ENCODE measurements around the gene CDK7.

The CDK7 gene

DNA sequence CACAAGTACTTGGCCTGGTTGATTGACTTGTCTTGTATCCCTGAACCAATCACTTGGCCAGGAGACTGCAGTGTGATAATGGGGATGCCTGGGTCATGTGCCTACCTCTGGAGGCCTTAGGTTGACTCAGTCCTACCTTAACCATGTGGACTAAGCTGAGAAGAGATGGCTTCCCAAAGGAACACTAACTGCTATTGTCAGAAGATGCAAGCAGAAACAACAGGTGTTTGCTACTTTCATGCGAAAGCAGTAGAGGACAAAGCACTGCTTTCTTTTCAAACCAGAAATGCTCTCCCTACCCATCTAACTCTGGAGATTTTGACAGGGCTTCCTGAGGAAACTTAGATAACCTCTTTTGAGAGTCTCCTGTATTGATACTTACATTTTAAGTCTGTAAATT, 22.9 kb downstream of the CDK7 start:
- Histone ChIP-seq H3K9ac (ENCODE audit: low read length) (no peak overlapping the region), H3K27ac (ENCODE audit: low read length) (no peak overlapping the region), H3F3A (ENCODE audit: insufficient read depth, low read length) (no peaks in the 10 kb centered on the region), H3K36me3 (replicated peaks; ENCODE audit: insufficient read depth, low read length) (no peaks in the 10 kb centered on the region), H3K79me2 (ENCODE audit: low read length) (no peaks in the 10 kb centered on the region), H4K20me1 (ENCODE audit: insufficient read depth, low read length) (no peaks in the 10 kb centered on the region), H2AFZ (ENCODE audit: low read length) (no peak overlapping the region), H3K4me3 (ENCODE audit: low read length) (no peak overlapping the region), H3K27me3 (replicated peaks; ENCODE audit: insufficient read depth, low read length) (no peaks in the 10 kb centered on the region), H3K4me1 (ENCODE audit: low read length) (no peaks in the 10 kb centered on the region), H3K9me3 (replicated peaks; ENCODE audit: insufficient read depth, low read length) (no peaks in the 10 kb centered on the region), H3K9me2 (replicated peaks; ENCODE audit: insufficient read depth, low read length) (no peaks in the 10 kb centered on the region), H3K4me2 (ENCODE audit: low read depth, low read length) (no peak overlapping the region)
- TF ChIP-seq EZH2 (optimal IDR thresholded peaks at IDR 0.05; ENCODE audit: low read depth, low read length), result no peak
- TF ChIP-seq, protein P1, sequence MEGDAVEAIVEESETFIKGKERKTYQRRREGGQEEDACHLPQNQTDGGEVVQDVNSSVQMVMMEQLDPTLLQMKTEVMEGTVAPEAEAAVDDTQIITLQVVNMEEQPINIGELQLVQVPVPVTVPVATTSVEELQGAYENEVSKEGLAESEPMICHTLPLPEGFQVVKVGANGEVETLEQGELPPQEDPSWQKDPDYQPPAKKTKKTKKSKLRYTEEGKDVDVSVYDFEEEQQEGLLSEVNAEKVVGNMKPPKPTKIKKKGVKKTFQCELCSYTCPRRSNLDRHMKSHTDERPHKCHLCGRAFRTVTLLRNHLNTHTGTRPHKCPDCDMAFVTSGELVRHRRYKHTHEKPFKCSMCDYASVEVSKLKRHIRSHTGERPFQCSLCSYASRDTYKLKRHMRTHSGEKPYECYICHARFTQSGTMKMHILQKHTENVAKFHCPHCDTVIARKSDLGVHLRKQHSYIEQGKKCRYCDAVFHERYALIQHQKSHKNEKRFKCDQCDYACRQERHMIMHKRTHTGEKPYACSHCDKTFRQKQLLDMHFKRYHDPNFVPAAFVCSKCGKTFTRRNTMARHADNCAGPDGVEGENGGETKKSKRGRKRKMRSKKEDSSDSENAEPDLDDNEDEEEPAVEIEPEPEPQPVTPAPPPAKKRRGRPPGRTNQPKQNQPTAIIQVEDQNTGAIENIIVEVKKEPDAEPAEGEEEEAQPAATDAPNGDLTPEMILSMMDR (IDR thresholded peaks at IDR 0.05; ENCODE audit: low read length), result no peak
- TF ChIP-seq EZH2phosphoT487 (IDR thresholded peaks at IDR 0.05; ENCODE audit: low read length), result no peak
- no peak for DNase-seq

DNA sequence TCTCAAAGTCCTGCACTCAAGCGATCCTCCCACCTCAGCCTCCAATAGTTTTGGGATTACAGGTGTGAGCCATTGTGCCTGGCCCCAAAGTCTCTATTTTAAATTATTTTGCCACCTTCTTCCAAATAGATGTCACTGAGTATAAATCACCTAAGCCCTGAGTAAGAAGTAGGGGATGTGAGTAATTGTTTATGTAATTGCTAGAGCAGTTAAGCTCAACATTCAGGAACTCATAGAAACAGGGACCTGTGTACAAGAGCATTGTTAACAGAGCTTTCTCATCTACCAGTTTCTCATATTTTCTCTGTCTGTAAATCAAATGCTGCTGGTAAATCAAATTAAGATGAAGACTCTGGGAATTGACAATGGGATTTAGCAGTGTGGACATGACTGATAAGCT, 26.3 kb downstream of the CDK7 start:
- no peak for DNase-seq

DNA sequence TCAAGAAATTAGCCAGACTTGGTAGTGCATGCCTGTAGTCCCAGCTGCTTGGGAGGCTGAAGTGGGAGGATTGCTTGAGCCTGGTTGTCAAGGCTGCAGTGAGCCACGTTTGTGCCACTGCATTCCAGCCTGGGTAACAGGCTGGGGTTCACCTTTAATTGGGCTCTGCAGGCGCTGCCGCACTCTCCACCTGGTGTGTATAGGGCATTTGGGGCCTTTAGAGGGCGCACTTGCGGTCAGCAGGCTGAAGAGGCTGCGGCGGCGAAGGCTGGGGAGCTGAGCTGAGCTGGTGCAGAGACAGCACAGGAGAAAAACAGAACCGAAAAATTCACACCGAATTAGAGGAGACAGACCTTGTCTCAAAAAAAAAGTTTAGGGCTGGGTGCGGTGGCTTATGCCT, 31.2 kb downstream of the CDK7 start:
- no peaks in the 10 kb centered on the region for H3K4me1 ChIP-seq (ENCODE audit: low read length)
- no peaks in the 10 kb centered on the region for H3K79me2 ChIP-seq (ENCODE audit: low read length)
- no peak overlapping the region for H3K27ac ChIP-seq (ENCODE audit: low read length)
- no peaks in the 10 kb centered on the region for H3K36me3 ChIP-seq (replicated peaks; ENCODE audit: insufficient read depth, low read length)
- H3K9me2 ChIP-seq (replicated peaks; ENCODE audit: insufficient read depth, low read length), result no peaks in the 10 kb centered on the region
- H3K4me3 ChIP-seq (ENCODE audit: low read length), result no peak overlapping the region
- peaks cover 3% of the 10 kb centered on the region; the same call in 1 of the 2 replicates for H3F3A ChIP-seq (ENCODE audit: insufficient read depth, low read length)
- no peaks in the 10 kb centered on the region for H3K27me3 ChIP-seq (replicated peaks; ENCODE audit: insufficient read depth, low read length)
- H3K9me3 ChIP-seq (replicated peaks; ENCODE audit: insufficient read depth, low read length), result no peaks in the 10 kb centered on the region
- H2AFZ ChIP-seq (ENCODE audit: low read length), result no peak overlapping the region
- TF ChIP-seq, protein P1 (IDR thresholded peaks at IDR 0.05; ENCODE audit: low read length), result peak; percentile 27
- TF ChIP-seq EZH2phosphoT487 (IDR thresholded peaks at IDR 0.05; ENCODE audit: low read length), result no peak
- TF ChIP-seq EZH2 (optimal IDR thresholded peaks at IDR 0.05; ENCODE audit: low read depth, low read length), result no peak
- H3K9ac ChIP-seq (ENCODE audit: low read length), result no peak overlapping the region
- no peak overlapping the region for H3K4me2 ChIP-seq (ENCODE audit: low read depth, low read length)
- 0 out of 2 replicates have a peak, but pooled peaks cover 2% of the 10 kb centered on the region for H4K20me1 ChIP-seq (ENCODE audit: insufficient read depth, low read length)
- no peak for DNase-seq

More for the DNA sequence above, 26.3 kb downstream of the CDK7 start:
- Histone ChIP-seq H3K27ac (ENCODE audit: low read length) (no peak overlapping the region), H4K20me1 (ENCODE audit: insufficient read depth, low read length) (no peaks in the 10 kb centered on the region), H3K9me3 (replicated peaks; ENCODE audit: insufficient read depth, low read length) (no peaks in the 10 kb centered on the region), H3K4me1 (ENCODE audit: low read length) (no peaks in the 10 kb centered on the region), H3K9me2 (replicated peaks; ENCODE audit: insufficient read depth, low read length) (no peaks in the 10 kb centered on the region), H3K36me3 (replicated peaks; ENCODE audit: insufficient read depth, low read length) (no peaks in the 10 kb centered on the region), H3K9ac (ENCODE audit: low read length) (no peak overlapping the region), H3K4me3 (ENCODE audit: low read length) (no peak overlapping the region), H3K27me3 (replicated peaks; ENCODE audit: insufficient read depth, low read length) (no peaks in the 10 kb centered on the region), H3F3A (ENCODE audit: insufficient read depth, low read length) (no peaks in the 10 kb centered on the region), H3K79me2 (ENCODE audit: low read length) (no peaks in the 10 kb centered on the region), H3K4me2 (ENCODE audit: low read depth, low read length) (no peak overlapping the region), H2AFZ (ENCODE audit: low read length) (no peak overlapping the region)
- TF ChIP-seq EZH2 (optimal IDR thresholded peaks at IDR 0.05; ENCODE audit: low read depth, low read length), result no peak
- TF ChIP-seq, protein P1 (IDR thresholded peaks at IDR 0.05; ENCODE audit: low read length), result no peak
- no peak for TF ChIP-seq EZH2phosphoT487 (IDR thresholded peaks at IDR 0.05; ENCODE audit: low read length)
